Measurements from ENCODE around the gene RARA.
A peak's percentile ranks its signal among the peaks of the same experiment; 100 is the strongest.

RARA gene

GRCh38 chr17:40317345-40317873 lies 8.4 kb downstream of the RARA start:
- DNase-seq: peak; percentile 27

- DNase-seq: peak; percentile 89
These were observed 9.2 kb downstream of the RARA start for GRCh38 chr17:40317880-40318829.

- DNase-seq: no peak
These were observed 9.9 kb downstream of the RARA start for GRCh38 chr17:40318830-40319391.

GRCh38 chr17:40319651-40320540 lies 10.9 kb downstream of the RARA start:
- DNase-seq: no peak

GRCh38 chr17:40320756-40321523 lies 12.0 kb downstream of the RARA start:
- no peak for DNase-seq

GRCh38 chr17:40321524-40321929 lies 12.5 kb downstream of the RARA start:
- no peak for DNase-seq

- no peak for DNase-seq
These were observed 13.0 kb downstream of the RARA start for GRCh38 chr17:40321961-40322357.

GRCh38 chr17:40322358-40323315 lies 13.7 kb downstream of the RARA start:
- no peak for DNase-seq

- no peak for DNase-seq
These were observed 14.7 kb downstream of the RARA start for GRCh38 chr17:40323391-40324381.

GRCh38 chr17:40325156-40326013 lies 16.4 kb downstream of the RARA start:
- DNase-seq: no peak

- DNase-seq: no peak
These were observed 17.2 kb downstream of the RARA start for GRCh38 chr17:40326014-40326831.

GRCh38 chr17:40326832-40327199 lies 17.8 kb downstream of the RARA start:
- DNase-seq: no peak

GRCh38 chr17:40327244-40327729 lies 18.3 kb downstream of the RARA start:
- DNase-seq: no peak

GRCh38 chr17:40327735-40328385 lies 18.9 kb downstream of the RARA start:
- no peak for DNase-seq

- DNase-seq: no peak
These were observed 19.4 kb downstream of the RARA start for GRCh38 chr17:40328386-40328766.

GRCh38 chr17:40329839-40330794 lies 21.1 kb downstream of the RARA start:
- DNase-seq: peak; percentile 40
